SK-N-MC (cell line): Measurements from ENCODE around the gene ABR.

Experiments
- EZH2 ChIP-seq: fragments of 200-600 bp; sonication (generic); IDR thresholded peaks from one replicate; pipeline ENCODE4 v1.6.1; 2017; ENCODE audit warnings: antibody characterized with exemption
- FOXP2 ChIP-seq: optimal IDR thresholded peaks from 2 replicates; pipeline ENCODE3; 2011; ENCODE audit warnings: mild to moderate bottlenecking, moderate library complexity; ENCODE audit not compliant: insufficient read depth; ENCODE audit errors: extremely low read length, control extremely low read depth
- POLR2AphosphoS5 ChIP-seq: IDR thresholded peaks from 2 replicates; pipeline ENCODE4 v1.6.1; 2012; ENCODE audit warnings: mild to moderate bottlenecking, low read depth, low read length, borderline replicate concordance

GRCh38 chr17:1123921-1124715 is 55.7 kb downstream of the ABR start:
- TF ChIP-seq FOXP2 (no peak), EZH2 (no peak), POLR2AphosphoS5 (no peak)
